Peyer's patch (tissue), 4 donors: Measurements from ENCODE around the gene STRN4.

ENCODE experiments used
- POLR2A ChIP-seq, 2 donors: fragments of 450-650 bp; IDR thresholded peaks; one replicate each; pipeline ENCODE4 v1.5.1; 2017; ENCODE audit warnings: antibody characterized with exemption in 2 of 2, mild to moderate bottlenecking in 2 of 2, moderate library complexity in 2 of 2
- TF ChIP-seq, protein P1 (sequence below), 6 experiments: fragments of 450-650 bp in 4 of 6; fragments of 200-600 bp in 2 of 6; sonication (generic) in 1 of 6; IDR thresholded peaks; one replicate each; pipeline ENCODE4 v1.5.1; 2017 to 2019; ENCODE audit warnings: antibody characterized with exemption in 6 of 6, mild to moderate bottlenecking in 3 of 6, moderate library complexity in 1 of 6

- TF ChIP-seq POLR2A (IDR thresholded peaks at IDR 0.05), result no peak
- TF ChIP-seq, protein P1, sequence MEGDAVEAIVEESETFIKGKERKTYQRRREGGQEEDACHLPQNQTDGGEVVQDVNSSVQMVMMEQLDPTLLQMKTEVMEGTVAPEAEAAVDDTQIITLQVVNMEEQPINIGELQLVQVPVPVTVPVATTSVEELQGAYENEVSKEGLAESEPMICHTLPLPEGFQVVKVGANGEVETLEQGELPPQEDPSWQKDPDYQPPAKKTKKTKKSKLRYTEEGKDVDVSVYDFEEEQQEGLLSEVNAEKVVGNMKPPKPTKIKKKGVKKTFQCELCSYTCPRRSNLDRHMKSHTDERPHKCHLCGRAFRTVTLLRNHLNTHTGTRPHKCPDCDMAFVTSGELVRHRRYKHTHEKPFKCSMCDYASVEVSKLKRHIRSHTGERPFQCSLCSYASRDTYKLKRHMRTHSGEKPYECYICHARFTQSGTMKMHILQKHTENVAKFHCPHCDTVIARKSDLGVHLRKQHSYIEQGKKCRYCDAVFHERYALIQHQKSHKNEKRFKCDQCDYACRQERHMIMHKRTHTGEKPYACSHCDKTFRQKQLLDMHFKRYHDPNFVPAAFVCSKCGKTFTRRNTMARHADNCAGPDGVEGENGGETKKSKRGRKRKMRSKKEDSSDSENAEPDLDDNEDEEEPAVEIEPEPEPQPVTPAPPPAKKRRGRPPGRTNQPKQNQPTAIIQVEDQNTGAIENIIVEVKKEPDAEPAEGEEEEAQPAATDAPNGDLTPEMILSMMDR (IDR thresholded peaks at IDR 0.05), result no peak
Observed at GRCh38 chr19:46742926-46743480, 3.2 kb downstream of the STRN4 start.
